T-helper 2 cell treated with Interferon-gamma antibody and Interleukin-4, amounts not matched to agents 100 ng/mL and 5 ng/mL, for 36 hours (primary cell): ENCODE data around the gene DRAP1. TPM values are rescaled to one million over a fixed set of nuclear protein-coding genes. Genes with fewer than 3 reads are reported as not detected.

Source experiments
- intact Hi-C: fragments of 100-400 bp; cut with micrococcal nuclease; formaldehyde crosslinking; loops from one replicate; pipeline ENCODE4 v1.15.1; 2023
- total RNA-seq: library from RNA; stranded (reverse); gene quantifications from 2 replicates; pipeline ENCODE4 v1.2.3, GENCODE V29; 2022

Gene DRAP1
- total RNA-seq, 1 donor from 2014 or later, result 131 TPM

GRCh38 chr11:65958291-65958690 is 39.1 kb downstream of the DRAP1 start:
- intact Hi-C loops, result no loop called here

- intact Hi-C loops, result no loop called here
These were observed 39.7 kb downstream of the DRAP1 start for GRCh38 chr11:65958774-65959420.

- intact Hi-C loops, result loop anchor here (1.0 kb wide), 5 partner anchors 33 to 101 kb away; partner anchors contain the start of genes BANF1, C11orf68, CCDC85B and DRAP1
These were observed 41.6 kb downstream of the DRAP1 start for GRCh38 chr11:65960824-65961266.

GRCh38 chr11:65961267-65962140 is 42.3 kb downstream of the DRAP1 start, which contains the start of gene SART1:
TSS of gene SART1 (plus strand) at chr11:65961734. CDS start at chr11:65961781, 47 bp downstream.
- intact Hi-C loops, result loop anchor here (1.0 kb wide), 5 partner anchors 33 to 101 kb away; partner anchors contain the start of genes BANF1, C11orf68, CCDC85B and DRAP1

- intact Hi-C loops, result no loop called here
These were observed 42.9 kb downstream of the DRAP1 start for GRCh38 chr11:65962141-65962564.

- intact Hi-C loops, result no loop called here
These were observed 45.7 kb downstream of the DRAP1 start for GRCh38 chr11:65964906-65965305.

GRCh38 chr11:65965986-65966762 is 46.9 kb downstream of the DRAP1 start:
- intact Hi-C loops, result no loop called here

- intact Hi-C loops, result no loop called here
These were observed 48.2 kb downstream of the DRAP1 start for GRCh38 chr11:65967329-65967934.

- intact Hi-C loops, result no loop called here
These were observed 49.6 kb downstream of the DRAP1 start for GRCh38 chr11:65968600-65969482.

Other genes with a start within 250 kb of the DRAP1 start
- gene KAT5, start 207.2 kb upstream of the DRAP1 start, total RNA-seq, result 67.3 and 72.0 TPM in 2 replicates
- 97.0 and 105 TPM in 2 replicates for gene RNASEH2C, start 198.6 kb upstream of the DRAP1 start, total RNA-seq
- 20.1 and 21.2 TPM in 2 replicates for gene AP5B1, start 138.4 kb upstream of the DRAP1 start, total RNA-seq
- gene OVOL1, start 132.4 kb upstream of the DRAP1 start, total RNA-seq, result 0.09 TPM in 1 of 2 replicates, not detected in the other
- 1.0 and 1.6 TPM in 2 replicates for gene SNX32, start 85.5 kb upstream of the DRAP1 start, total RNA-seq
- 1,805 and 1,835 TPM in 2 replicates for gene CFL1, start 61.2 kb upstream of the DRAP1 start, total RNA-seq
- 94.0 and 101 TPM in 2 replicates for gene MUS81, start 59.0 kb upstream of the DRAP1 start, total RNA-seq
- 5.4 and 7.2 TPM in 2 replicates for gene EFEMP2, start 46.6 kb upstream of the DRAP1 start, total RNA-seq
- gene CTSW, start 39.6 kb upstream of the DRAP1 start, total RNA-seq, result 26.4 and 29.3 TPM in 2 replicates
- gene FIBP, start 31.0 kb upstream of the DRAP1 start, total RNA-seq, result 82.9 and 84.7 TPM in 2 replicates
- 45.2 and 47.0 TPM in 2 replicates for gene CCDC85B, start 28.8 kb upstream of the DRAP1 start, total RNA-seq
- 3.7 and 4.5 TPM in 2 replicates for gene FOSL1, start 19.0 kb upstream of the DRAP1 start, total RNA-seq
- 21.9 and 24.2 TPM in 2 replicates for gene C11orf68, start 364 bp upstream of the DRAP1 start, total RNA-seq
- not detected in 2 replicates for gene TSGA10IP, start 26.1 kb downstream of the DRAP1 start, total RNA-seq
- gene SART1, start 42.3 kb downstream of the DRAP1 start, total RNA-seq, result 88.8 and 96.5 TPM in 2 replicates
- 50.7 and 57.1 TPM in 2 replicates for gene EIF1AD, start 82.7 kb downstream of the DRAP1 start, total RNA-seq
- 258 and 269 TPM in 2 replicates for gene BANF1, start 83.1 kb downstream of the DRAP1 start, total RNA-seq
- 0.34 TPM in 1 of 2 replicates, not detected in the other for gene CST6, start 92.6 kb downstream of the DRAP1 start, total RNA-seq
- gene CATSPER1, start 107.1 kb downstream of the DRAP1 start, total RNA-seq, result 0.32 TPM in 1 of 2 replicates, not detected in the other
- gene GAL3ST3, start 129.7 kb downstream of the DRAP1 start, total RNA-seq, result not detected in 2 replicates
- 226 and 228 TPM in 2 replicates for gene SF3B2, start 132.9 kb downstream of the DRAP1 start, total RNA-seq
- gene PACS1, start 150.8 kb downstream of the DRAP1 start, total RNA-seq, result 94.5 and 102 TPM in 2 replicates